HepG2 (cell line): ENCODE measurements around the gene LUM. TPM values are rescaled to one million over a fixed set of nuclear protein-coding genes. Genes with fewer than 3 reads are reported as not detected.

Experiments
- ATAC-seq: fragments of 200-7000 bp; cut with Tn5 transposase; 3 replicates; pipeline ENCODE4 v1.9.1; 2020; ENCODE audit warnings: mild to moderate bottlenecking, moderate library complexity
- BruUV-seq: library from RNA; stranded (reverse); fragments of 400-500 nt; replicated peaks from 2 replicates; lab custom pipeline; 2021; lab: Mats Ljungman, UMichigan
- CTCF ChIA-PET: fragments of 300-600 bp; formaldehyde crosslinking; extraction: SDS; loops from one replicate; lab custom pipeline; 2021; ENCODE audit warnings: low total read pairs, inconsistent platforms, low intra/inter-chr PET ratio; lab: Yijun Ruan, JAX
- POLR2A ChIA-PET: fragments of 350-600 bp; sonication (Branson Sonifier 250); formaldehyde crosslinking; loops from one replicate; lab custom pipeline; 2020; ENCODE audit warnings: antibody characterized with exemption, inconsistent platforms; lab: Yijun Ruan, JAX
- DNase-seq: peaks from one replicate; pipeline ENCODE4 v3.0.0-alpha.2; 2015; ENCODE audit warnings: low spot score
- FAIRE-seq: peaks from 3 replicates; lab custom pipeline; 2011; peaks lifted over from hg19 to GRCh38; lab: Jason Lieb, UNC
- H2AFZ ChIP-seq: one replicate; pipeline ENCODE4 v1.6.1; 2011; ENCODE audit warnings: low read length, inconsistent platforms
- H3K27ac ChIP-seq: fragments of 300-600 bp; 3 replicates; pipeline ENCODE4 v1.8.0; 2011; ENCODE audit warnings: mixed run types, mild to moderate bottlenecking, mixed read lengths, low read length, inconsistent platforms; ENCODE audit not compliant: insufficient read depth; ENCODE audit errors: extremely low read length
- H3K27me3 ChIP-seq, 2 experiments: fragments of 200-600 bp in 1 of 2; 2 replicates in 1 of 2; 3 replicates in 1 of 2; pipeline versions ENCODE4 v1.6.0 to v1.8.0; 2011; ENCODE audit warnings: low read length in 2 of 2, mild to moderate bottlenecking in 2 of 2, moderate library complexity in 2 of 2, inconsistent platforms in 1 of 2; ENCODE audit not compliant: insufficient read depth in 2 of 2, control insufficient read depth in 1 of 2
- H3K36me3 ChIP-seq, 2 experiments: fragments of 200-600 bp in 1 of 2; replicated peaks in 1 of 2; 2 replicates in 1 of 2; 3 replicates in 1 of 2; pipeline versions ENCODE4 v1.5.1 to v1.8.0; 2011; ENCODE audit warnings: low read length in 2 of 2, inconsistent platforms in 1 of 2; ENCODE audit not compliant: insufficient read depth in 2 of 2, control insufficient read depth in 1 of 2
- H3K4me1 ChIP-seq: 2 replicates; pipeline ENCODE4 v1.5.1; 2012; ENCODE audit warnings: low read length, inconsistent platforms; ENCODE audit not compliant: insufficient read depth
- H3K4me2 ChIP-seq: 2 replicates; pipeline ENCODE4 v1.6.0; 2011; ENCODE audit warnings: low read depth, low read length, inconsistent platforms
- H3K4me3 ChIP-seq, 3 experiments: fragments of 200-600 bp in 1 of 3; sonication (generic), shearing (Covaris generic) in 1 of 3; replicated peaks in 1 of 3; 2 replicates each; pipeline ENCODE4 v1.5.1; 2011 to 2016; ENCODE audit warnings: low read length in 3 of 3, inconsistent platforms in 2 of 3, low read depth in 2 of 3, mild to moderate bottlenecking in 2 of 3, control low read depth in 1 of 3, mixed read lengths in 1 of 3; ENCODE audit not compliant: insufficient read depth in 1 of 3
- H3K79me2 ChIP-seq: one replicate; pipeline ENCODE4 v1.6.1; 2011; ENCODE audit warnings: low read length, inconsistent platforms; ENCODE audit not compliant: insufficient read depth
- H3K9ac ChIP-seq: 2 replicates; pipeline ENCODE4 v1.6.0; 2011; ENCODE audit warnings: mild to moderate bottlenecking, low read depth, low read length, inconsistent platforms; ENCODE audit not compliant: insufficient read depth
- H3K9me3 ChIP-seq: 2 replicates; pipeline ENCODE4 v1.5.1; 2012; ENCODE audit warnings: mild to moderate bottlenecking, low read length
- H4K20me1 ChIP-seq: 2 replicates; pipeline ENCODE4 v1.6.0; 2011; ENCODE audit warnings: inconsistent platforms, mild to moderate bottlenecking, low read length, moderate library complexity; ENCODE audit not compliant: insufficient read depth
- SRY ChIP-seq: sonication (generic); formaldehyde crosslinking; IDR thresholded peaks from 2 replicates; pipeline ENCODE4 v1.8.0; 2022; ENCODE audit warnings: mild to moderate bottlenecking, missing genetic modification reagents
- WGBS: methylation state at CpG from one replicate; pipeline ENCODE4 v1.1.6; 2017; ENCODE audit warnings: low lambda C conversion rate; 5-methylcytosine and 5-hydroxymethylcytosine counted together
- in situ Hi-C: cut with HindIII; loops from 2 replicates; pipeline ENCODE4 v1.10.0; 2017; ENCODE audit warnings: low pct_unique_long_range_greater_than_20kb; ENCODE audit not compliant: extremely low pct_ligation_motif_present
- intact Hi-C: fragments of 100-400 bp; cut with micrococcal nuclease; formaldehyde crosslinking; loops from one replicate; pipeline ENCODE4 v1.10.0; 2022; ENCODE audit not compliant: unreplicated experiment
- polyA plus RNA-seq, 8 experiments: library from polyadenylated mRNA; depleted of rRNA in 3 of 8; stranded (reverse) in 7 of 8; unstranded in 1 of 8; fragments of >200 nt; fragmentation: Illumina TruSeq in 4 of 8; extraction: Trizol in 4 of 8; gene quantifications; 2 replicates each; pipeline versions ENCODE4 v1.2.1 to v1.2.3, GENCODE V29; 2011 to 2016; ENCODE audit warnings: low read depth in 4 of 8, missing spikeins in 1 of 8, mixed read lengths in 1 of 8; ENCODE audit not compliant: insufficient read depth in 1 of 8
- total RNA-seq, 5 experiments: library from RNA; depleted of rRNA; stranded (reverse); fragments of >200 nt; fragmentation: Illumina TruSeq; extraction: Trizol; gene quantifications; 2 replicates each; pipeline ENCODE4 v1.2.3, GENCODE V29; 2016; ENCODE audit warnings: low read depth in 1 of 5
- TF ChIP-seq, protein P1 (sequence below): sonication (generic); formaldehyde crosslinking; IDR thresholded peaks from 2 replicates; pipeline ENCODE4 v1.4.0; 2020; ENCODE audit warnings: mild to moderate bottlenecking, missing genetic modification reagents

Gene LUM
- total and polyA plus RNA-seq, 2 of the 13 experiments (the other 11 are each of a cell fraction or from before 2014, with no cell fraction given) = not detected

DNA sequence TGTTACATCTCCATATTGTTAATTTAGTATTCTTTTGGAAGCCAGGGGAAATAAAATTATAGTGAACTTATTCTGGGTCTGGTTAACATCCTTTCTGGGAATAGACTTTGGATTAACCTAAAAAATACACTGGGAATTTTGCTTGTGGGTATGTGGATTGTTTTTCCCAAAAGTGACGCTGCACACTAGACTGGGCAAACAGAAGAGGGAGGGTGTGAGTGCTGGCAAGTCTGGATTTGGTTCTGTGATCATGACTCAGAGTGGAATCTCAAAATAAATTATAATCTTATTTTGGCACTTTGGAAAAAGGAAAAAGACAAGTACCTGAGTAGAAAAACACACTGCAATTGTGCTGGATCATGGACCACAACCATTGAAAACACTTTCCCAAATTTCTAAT lies 15.2 kb upstream of the LUM start:
- Histone ChIP-seq H2AFZ (no peak overlapping the region), H3K79me2 (no peaks in the 10 kb centered on the region), H3K4me2 (no peak overlapping the region), H3K27ac (no peak overlapping the region), H3K4me1 (peaks cover 8% of the 10 kb centered on the region), H3K9ac (no peak overlapping the region), H4K20me1 (no peaks in the 10 kb centered on the region), H3K36me3 (no peaks in the 10 kb centered on the region), H3K4me3 (no peak overlapping the region), H3K9me3 (no peaks in the 10 kb centered on the region), H3K27me3 (no peaks in the 10 kb centered on the region)
- ATAC-seq (no peak), FAIRE-seq (no peak), DNase-seq (no peak)
- POLR2A ChIA-PET = no interaction called here
- WGBS = 3% methylated on average over 1 of the region's 1 CpG
- no TSS peak for BruUV-seq
- CTCF ChIA-PET = no interaction called here
- TF ChIP-seq, protein P1, sequence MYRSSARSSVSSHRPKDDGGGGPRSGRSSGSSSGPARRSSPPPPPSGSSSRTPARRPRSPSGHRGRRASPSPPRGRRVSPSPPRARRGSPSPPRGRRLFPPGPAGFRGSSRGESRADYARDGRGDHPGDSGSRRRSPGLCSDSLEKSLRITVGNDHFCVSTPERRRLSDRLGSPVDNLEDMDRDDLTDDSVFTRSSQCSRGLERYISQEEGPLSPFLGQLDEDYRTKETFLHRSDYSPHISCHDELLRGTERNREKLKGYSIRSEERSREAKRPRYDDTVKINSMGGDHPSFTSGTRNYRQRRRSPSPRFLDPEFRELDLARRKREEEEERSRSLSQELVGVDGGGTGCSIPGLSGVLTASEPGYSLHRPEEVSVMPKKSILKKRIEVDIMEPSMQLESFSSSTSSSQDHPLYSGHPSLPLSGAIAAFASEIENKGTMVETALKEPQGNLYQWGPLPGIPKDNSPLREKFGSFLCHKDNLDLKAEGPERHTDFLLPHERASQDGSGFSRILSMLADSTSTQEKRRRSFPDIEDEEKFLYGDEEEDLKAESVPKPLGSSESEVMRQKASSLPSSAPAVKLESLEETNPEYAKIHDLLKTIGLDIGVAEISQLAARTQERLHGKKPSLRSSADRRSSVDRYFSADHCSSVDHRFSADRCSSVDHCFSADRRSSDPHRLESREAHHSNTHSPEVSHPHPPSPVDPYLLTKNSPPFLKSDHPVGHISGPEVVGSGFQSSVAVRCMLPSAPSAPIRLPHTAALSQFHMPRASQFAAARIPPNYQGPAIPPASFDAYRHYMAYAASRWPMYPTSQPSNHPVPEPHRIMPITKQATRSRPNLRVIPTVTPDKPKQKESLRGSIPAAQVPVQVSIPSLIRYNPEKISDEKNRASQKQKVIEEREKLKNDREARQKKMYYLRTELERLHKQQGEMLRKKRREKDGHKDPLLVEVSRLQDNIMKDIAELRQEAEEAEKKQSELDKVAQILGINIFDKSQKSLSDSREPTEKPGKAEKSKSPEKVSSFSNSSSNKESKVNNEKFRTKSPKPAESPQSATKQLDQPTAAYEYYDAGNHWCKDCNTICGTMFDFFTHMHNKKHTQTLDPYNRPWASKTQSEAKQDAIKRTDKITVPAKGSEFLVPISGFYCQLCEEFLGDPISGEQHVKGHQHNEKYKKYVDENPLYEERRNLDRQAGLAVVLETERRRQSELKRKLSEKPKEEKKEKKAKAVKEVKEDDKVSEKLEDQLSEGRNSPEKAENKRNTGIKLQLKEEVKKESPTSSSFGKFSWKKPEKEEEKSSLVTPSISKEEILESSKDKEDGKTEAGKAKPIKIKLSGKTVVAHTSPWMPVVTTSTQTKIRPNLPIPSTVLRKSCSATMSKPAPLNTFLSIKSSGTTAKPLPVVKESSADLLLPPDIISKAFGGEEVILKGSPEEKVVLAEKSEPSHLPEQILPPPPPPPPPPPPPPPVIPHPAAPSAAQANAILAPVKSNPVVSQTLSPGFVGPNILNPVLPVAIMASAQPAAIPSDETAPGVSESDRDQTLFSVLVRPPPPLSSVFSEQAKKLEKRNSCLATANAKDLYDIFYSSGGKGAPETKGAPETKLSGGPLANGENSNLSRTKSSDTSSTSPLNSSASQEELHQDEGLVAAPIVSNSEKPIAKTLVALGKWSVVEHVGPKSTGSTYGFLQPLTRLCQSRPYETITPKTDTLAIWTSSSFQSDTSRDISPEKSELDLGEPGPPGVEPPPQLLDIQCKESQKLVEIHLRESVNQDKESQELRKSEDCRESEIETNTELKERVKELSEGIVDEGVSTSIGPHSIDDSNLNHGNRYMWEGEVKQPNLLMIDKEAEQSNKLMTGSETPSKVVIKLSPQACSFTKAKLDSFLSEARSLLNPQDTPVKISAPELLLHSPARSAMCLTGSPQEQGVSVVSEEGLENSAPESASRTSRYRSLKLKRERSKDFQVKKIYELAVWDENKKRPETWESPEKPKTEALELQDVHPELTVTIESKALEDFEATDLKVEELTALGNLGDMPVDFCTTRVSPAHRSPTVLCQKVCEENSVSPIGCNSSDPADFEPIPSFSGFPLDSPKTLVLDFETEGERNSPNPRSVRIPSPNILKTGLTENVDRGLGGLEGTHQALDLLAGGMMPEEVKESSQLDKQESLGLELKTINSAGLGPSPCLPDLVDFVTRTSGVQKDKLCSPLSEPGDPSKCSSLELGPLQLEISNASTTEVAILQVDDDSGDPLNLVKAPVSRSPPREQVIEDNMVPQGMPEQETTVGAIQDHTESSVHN = no peak
- no peak for TF ChIP-seq SRY (CRISPR knock-in tag)
- in situ Hi-C loops = no loop called here
- intact Hi-C loops = no loop called here
